Hematopoietic multipotent progenitor cell treated with erythropoietin and hydrocortisone succinate and interleukin-3 and kit ligand, for 8 days (in vitro differentiated cells): ENCODE results near the gene PTPRS.
"Not testable (repeated sequence)": the region's sequence is repeated elsewhere in the genome, so short reads cannot be mapped to it uniquely, and the experiment has no call there.

Experiments used
- DNase-seq: peaks from one replicate; pipeline ENCODE4 v3.0.0-alpha.2; 2015

PTPRS gene

GRCh38 chr19:5340637-5341447 lies at the start of gene PTPRS:
PTPRS (minus strand) TSS chr19:5340812; CDS start chr19:5286140, 54,672 bp downstream.
- DNase-seq, result peak; percentile 38

GRCh38 chr19:5389353-5389752 lies 48.7 kb upstream of the PTPRS start:
- DNase-seq, result no peak

DNA sequence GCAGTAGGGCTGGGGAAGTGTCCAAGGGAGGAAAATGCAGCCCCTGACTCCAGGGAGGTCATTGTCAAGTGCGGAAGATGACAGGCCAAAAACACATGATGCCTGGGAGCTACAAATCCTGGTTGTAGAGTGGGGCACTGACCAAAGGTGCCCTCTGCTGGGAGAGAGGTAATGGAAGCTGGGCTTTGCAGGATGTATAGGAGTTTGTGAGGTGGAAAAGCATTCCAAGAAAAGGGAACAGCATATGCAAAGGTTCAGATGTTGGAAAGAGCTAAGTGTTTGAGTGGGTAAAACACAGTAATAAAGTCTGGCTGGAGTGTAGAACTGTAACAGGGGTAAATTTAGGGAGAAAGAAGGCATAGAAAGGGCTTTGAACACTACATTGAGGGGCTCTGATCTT lies 46.9 kb upstream of the PTPRS start:
- no peak for DNase-seq

DNA sequence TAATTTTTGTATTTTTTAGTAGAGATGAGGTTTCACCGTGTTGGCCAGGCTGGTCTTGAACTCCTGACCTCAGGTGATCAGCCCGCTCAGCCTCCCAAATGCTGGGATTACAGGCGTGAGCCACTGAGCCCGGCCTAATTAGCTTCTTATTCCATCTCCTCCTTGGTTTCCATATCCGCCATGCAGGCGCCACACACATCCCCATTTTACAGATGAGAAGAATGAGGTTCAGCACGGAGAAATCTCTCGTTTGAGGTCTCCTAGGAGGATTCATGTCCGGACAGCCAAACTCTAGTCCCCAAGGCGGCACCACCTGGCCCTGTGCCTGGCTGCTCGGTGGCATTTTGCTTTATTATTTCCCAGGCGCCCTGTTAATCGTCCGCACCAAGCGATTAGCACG lies 46.2 kb upstream of the PTPRS start:
- no peak for DNase-seq

- not testable (repeated sequence) for DNase-seq
Measured at GRCh38 chr19:5381197-5381596, 40.6 kb upstream of the PTPRS start.

DNA sequence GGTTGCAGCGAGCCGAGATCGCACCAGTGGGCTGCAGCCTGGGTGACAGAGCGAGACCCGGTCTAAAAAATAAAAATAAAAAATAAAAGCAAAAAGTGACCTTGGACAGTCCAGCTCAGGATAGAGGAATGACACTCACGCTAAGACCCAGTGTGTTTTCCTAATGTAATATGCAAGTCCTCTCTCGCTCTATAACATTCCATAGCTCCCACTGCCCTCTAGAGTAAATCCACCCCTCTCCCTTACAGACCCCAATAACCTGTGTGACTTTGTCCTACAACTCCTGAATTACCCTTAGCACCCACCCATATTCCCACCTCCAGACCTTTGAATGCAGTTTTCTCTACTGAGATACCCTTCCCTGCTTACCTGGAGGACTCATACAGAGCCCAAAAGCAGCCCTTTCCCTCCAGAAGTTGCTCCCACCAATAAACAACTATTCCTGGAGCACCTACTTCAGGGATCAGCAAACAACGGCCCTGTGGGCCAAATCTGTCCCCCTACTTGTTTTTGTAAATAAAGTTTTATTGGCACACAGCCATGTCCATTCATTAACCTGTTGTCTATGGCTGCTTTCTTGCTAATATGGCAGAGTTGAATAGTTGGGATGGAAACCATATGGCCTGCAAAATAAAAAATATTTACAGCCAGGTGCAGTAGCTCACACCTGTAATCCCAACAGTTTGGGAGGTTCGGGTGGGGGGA lies 39.8 kb upstream of the PTPRS start:
- DNase-seq, result no peak

- DNase-seq, result no peak
Measured at GRCh38 chr19:5376928-5377327, 36.3 kb upstream of the PTPRS start.

DNA sequence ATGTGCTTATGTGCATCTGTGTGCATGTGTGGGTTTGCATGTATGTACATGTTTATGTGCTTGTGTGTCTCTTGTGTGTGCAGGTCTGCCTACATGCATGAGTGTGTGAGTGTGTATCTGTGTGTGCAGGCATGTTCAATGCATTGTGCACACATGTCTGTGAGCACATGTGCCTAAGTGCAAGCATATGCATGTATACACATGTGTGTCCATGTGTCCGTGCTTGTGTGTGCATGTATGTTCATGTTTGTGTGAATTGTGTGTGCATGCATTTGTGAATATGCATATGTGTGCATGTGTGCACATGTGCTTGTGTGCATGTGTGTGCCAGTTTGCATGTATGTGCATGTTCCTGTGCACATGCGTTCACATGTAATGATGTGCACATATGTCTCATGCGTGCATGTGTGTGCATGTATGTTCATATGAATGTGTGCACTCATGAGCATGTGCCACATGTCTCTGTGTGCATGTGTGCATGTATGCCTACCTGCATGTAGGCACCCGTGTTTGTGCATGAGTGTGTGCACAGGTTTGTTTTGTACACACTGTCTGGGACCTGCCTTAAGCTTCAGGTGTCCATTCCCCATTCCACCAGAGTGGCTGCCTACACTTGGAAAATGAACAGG lies 32.1 kb upstream of the PTPRS start:
- DNase-seq, result no peak

DNA sequence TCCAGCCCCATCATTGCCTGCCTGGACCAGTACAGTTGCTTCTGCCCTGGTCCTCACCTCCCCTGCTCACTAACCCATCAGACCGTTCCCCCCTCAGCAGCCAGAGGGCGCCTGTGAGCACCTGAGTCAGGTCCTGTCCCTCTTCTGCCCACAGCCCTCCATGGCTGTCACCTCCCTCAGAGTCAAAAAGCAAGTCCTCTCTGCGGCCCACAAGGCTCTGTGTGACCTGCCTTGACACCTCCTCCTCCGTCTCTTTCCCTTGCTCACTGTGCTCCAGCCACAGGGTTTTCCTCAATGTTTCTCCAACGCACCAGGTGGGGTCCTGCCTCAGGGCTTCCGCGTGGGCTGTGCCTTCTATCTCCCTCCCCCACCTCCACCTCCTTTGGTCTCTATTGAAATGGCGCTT lies 29.4 kb upstream of the PTPRS start:
- DNase-seq, result peak; percentile 56

DNA sequence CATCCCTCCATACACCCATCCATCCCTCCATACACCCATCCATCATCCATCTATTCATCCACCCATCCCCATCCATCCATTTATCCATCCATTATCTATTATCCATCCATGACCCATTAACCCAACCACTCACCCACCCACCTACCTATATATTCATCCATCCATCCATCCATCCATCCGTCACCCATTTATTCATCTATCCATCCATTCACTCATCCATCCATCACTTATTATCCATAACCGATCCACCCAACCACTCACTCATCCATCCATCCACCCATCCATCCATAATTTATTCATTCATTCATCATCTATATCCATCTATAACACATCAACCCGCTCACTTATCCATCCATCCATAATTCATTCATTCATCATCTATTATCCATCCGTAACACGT lies 28.7 kb upstream of the PTPRS start:
- DNase-seq, result no peak

DNA sequence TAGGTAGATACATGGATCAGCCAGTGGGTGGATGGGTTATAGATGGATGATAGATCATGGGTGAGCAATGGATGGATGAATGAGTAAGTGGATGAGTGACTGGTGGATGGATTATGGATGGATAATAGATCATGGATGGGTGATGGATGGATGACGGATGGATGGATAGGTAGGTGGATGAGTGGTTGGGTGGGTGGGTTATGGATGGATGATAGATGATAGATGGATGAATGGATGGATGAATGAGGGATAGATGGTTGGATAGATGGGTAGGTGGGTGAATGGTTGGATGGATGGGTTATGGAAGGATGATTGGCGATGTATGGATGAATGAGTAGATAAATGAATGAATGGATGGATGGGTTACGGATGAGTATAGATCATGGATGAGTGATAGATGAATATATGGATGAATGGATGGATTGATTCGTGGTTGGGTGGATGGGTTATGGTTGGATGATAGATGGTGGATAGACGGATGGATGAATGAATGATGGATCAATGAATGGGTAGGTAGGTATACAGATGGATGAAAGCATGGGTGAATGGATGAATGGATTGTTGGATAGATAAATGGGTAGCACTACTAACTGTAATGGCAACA lies 27.0 kb upstream of the PTPRS start:
- no peak for DNase-seq

DNA sequence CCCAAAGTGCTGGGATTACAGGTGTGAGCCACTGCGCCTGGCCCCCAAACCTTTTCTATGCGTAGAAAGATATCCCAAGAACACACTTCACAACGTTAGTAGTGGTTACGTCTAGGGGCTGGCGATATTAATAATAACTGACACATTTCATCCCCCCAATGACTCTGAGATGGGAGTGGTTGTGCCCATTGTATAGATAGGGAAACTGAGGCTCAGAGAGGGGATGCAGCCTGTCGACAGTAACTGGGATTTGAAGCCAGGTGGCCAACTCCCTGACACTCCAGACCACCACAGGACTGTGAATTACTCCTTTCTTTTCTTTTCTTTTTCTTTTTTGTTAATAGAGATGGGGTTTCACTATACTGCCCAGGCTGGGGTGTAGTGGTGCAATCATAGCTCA lies 25.3 kb upstream of the PTPRS start:
- no peak for DNase-seq

- no peak for DNase-seq
Measured at GRCh38 chr19:5364674-5365073, 24.1 kb upstream of the PTPRS start.

GRCh38 chr19:5361839-5362238 lies 21.2 kb upstream of the PTPRS start:
- DNase-seq, result not testable (repeated sequence)

DNA sequence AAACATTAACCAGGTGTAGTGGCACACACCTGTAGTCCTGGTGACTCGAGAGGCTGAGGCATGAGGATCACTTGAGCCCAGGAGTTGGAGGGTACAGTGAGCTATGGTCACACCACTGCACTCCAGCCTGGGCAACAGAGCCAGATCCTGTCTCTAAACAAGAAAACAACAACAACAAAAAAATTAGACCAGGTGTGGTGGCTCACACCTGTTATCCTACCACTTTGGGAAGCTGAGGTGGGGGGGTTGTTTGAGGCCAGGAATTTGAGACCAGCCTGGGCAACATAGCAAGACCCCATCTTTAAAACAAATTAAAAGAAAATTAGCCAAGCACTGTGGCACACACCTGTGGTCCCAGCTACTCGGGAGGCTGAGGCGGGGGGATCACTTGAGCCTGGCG lies 20.8 kb upstream of the PTPRS start:
- DNase-seq, result no peak

DNA sequence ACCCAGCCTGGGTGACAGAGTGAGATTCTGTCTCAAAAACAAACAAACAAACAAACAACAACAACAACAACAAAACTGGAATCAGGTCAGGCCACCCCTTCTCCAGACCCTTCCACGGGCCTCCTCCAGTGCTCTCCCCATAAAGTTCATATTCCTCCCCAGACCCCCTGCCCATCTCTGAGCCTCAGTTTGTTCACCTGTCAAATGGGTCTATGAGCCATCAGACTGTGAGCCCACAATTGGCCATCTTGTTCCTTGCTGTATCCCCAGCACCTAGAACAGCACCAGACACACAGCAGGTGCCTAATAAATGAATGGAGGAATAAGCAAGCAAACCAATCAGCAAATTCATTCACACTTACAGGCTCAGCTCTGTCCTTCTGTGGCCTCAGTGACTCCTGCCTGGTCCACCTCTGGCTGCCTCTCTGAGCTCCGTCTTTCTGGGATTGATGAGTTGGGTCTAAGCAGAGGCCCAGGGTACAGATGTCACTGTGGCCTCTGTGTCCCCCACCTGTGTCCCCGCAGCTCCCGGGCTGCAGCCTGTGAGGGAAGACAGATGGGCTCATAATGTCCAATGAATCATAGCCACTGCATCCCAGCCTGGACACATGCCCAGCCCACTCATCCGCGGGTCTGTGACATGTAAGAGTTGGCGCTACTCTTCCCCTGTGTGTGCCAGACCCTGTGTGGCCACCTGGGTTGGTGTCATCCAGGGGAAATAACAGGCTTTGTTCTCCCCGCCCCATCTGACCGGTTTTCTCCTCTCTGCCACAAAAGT lies 19.6 kb upstream of the PTPRS start:
- DNase-seq, result no peak

- no peak for DNase-seq
Measured at GRCh38 chr19:5358173-5358800, 17.7 kb upstream of the PTPRS start.

- DNase-seq, result no peak
Measured at GRCh38 chr19:5357584-5357983, 17.0 kb upstream of the PTPRS start.

DNA sequence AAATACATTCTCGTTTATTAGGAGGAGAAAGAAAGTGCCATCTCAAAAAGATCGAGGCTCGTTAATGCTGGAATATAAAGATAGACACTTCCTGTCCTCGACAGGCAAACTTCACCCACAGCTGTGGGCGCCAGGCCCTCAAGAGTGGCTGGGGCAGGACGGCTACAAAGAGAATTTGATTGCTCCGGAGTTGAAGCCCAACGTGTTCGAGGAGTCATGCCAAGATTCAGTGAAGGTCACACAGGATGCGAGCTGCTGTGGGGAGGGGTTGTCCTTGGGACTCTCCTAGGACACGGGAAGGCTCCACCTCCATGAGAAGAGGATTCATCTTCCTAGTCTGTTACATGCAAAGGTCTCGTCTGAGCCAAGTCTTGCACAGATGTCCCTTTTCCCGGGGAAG lies 16.3 kb upstream of the PTPRS start:
- no peak for DNase-seq

- no peak for DNase-seq
Measured at GRCh38 chr19:5356428-5356827, 15.8 kb upstream of the PTPRS start.

GRCh38 chr19:5355693-5356092 lies 15.1 kb upstream of the PTPRS start:
- DNase-seq, result no peak

- no peak for DNase-seq
Measured at GRCh38 chr19:5355076-5355475, 14.5 kb upstream of the PTPRS start.
